ENCODE data around the gene FOXC2.

FOXC2 gene

DNA sequence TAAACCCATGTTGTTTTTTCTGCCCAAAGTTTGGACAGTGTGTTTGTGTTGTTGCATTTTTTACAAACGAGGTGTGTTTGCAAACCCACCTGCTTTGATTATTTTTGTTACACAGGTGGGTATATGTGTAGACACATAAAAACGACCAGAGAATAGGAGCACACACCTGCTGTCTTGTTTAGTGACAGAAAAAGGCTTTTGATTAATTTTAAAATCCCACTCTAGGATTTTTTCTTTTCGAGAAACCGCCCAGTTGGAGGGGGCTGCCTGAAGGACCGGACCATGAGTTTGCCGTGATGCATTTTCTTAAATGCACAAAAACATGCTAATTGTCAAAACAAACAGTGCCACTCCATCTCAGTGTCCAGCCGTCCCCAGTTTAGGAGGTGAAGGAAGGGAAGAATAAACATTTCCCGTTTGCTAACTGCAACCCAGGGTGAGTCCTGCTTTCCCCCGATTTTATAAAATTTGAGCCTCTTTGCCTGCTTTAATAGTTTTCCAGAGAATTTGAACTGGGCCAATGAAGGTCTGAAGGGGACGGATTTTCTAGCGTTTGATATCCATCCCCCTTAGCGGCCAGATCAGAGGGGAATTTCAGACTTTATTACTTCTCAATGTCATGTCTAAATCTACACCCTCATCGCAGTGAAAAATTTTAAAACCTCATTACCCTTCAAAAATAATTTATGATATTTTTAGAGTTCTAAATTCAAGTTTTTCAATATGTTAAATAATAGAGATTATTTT lies 3.2 kb downstream of the FOXC2 start:
- no peaks in the 10 kb centered on the region for H3K9me3 ChIP-seq
- peaks cover 0 to 5% (median 0%) of the 10 kb centered on the region in 3 donors for H3K36me3 ChIP-seq
- H3K27ac ChIP-seq: peak overlapping the region; percentile 95 to 97
- TF ChIP-seq, protein P1, sequence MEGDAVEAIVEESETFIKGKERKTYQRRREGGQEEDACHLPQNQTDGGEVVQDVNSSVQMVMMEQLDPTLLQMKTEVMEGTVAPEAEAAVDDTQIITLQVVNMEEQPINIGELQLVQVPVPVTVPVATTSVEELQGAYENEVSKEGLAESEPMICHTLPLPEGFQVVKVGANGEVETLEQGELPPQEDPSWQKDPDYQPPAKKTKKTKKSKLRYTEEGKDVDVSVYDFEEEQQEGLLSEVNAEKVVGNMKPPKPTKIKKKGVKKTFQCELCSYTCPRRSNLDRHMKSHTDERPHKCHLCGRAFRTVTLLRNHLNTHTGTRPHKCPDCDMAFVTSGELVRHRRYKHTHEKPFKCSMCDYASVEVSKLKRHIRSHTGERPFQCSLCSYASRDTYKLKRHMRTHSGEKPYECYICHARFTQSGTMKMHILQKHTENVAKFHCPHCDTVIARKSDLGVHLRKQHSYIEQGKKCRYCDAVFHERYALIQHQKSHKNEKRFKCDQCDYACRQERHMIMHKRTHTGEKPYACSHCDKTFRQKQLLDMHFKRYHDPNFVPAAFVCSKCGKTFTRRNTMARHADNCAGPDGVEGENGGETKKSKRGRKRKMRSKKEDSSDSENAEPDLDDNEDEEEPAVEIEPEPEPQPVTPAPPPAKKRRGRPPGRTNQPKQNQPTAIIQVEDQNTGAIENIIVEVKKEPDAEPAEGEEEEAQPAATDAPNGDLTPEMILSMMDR (IDR thresholded peaks at IDR 0.05): no peak
- peaks cover 0 to 39% (median 34%) of the 10 kb centered on the region in 4 donors for H3K4me1 ChIP-seq
- intact Hi-C loops (cut with DNase I; ENCODE audit: low total_unique reads): no loop called here
- H3K27me3 ChIP-seq: no peaks in the 10 kb centered on the region
- H3K4me3 ChIP-seq: peak overlapping the region; percentile 81 to 86
- DNase-seq: peak in 1 of 2 donors; percentile 19

DNA sequence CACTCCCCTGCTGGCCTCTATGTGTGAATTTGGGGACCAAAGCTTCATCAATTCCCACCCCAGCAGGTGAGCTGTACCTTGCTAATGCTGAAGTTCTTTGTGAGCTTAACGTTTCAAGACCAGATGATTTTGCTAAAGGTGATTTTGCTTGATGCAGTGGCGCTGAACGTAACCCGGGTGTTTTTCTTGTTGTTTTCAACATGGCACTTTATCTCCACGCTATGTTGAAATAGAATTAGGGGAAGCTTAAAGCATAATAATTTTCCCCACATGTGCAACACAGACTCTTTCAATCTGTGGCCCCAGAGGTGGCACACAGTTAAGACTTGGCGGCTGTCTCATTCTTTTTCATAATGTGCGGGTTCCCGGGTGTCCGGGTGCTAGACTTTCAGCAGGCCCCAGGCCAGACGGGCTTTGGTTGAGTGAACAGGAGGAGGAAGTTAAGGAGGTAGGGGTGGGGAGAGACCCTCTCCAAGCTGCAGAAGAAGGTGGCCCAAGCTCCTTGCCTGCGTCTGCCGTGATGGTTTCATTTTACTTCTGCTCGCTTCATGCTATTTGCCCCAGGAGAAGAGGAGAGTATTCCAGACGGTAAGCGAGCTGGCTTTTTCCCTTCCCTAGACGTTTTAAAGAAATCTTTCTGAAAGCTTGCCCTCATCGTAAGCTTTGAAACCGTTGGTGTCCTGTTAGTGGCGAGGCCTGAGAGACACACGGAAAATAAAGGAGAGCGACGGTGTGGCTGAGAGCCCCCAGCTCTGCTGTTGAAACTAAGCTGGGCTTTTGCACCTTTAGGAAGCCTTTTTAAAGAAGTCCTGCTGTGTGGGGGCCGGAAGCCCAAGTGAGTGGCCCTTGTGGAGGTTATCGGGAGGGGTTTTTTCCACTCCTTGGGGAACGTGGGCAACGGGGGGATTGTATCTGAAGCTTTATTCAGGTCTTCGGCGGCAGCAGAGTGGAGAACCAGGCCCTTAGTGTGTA lies 4.2 kb downstream of the FOXC2 start:
- Histone ChIP-seq H3K9me3 (no peaks in the 10 kb centered on the region), H3K4me3 (peak overlapping the region; percentile 81 to 86), H3K4me1 (peaks cover 0 to 44% (median 41%) of the 10 kb centered on the region in 4 donors), H3K27ac (peak overlapping the region; percentile 95 to 97), H3K36me3 (peaks cover 0 to 5% (median 0%) of the 10 kb centered on the region in 3 donors), H3K27me3 (no peaks in the 10 kb centered on the region)
- TF ChIP-seq, protein P1 (IDR thresholded peaks at IDR 0.05): no peak
- intact Hi-C loops (cut with DNase I; ENCODE audit: low total_unique reads): no loop called here
- peak in 1 of 2 donors; percentile 66 for DNase-seq

DNA sequence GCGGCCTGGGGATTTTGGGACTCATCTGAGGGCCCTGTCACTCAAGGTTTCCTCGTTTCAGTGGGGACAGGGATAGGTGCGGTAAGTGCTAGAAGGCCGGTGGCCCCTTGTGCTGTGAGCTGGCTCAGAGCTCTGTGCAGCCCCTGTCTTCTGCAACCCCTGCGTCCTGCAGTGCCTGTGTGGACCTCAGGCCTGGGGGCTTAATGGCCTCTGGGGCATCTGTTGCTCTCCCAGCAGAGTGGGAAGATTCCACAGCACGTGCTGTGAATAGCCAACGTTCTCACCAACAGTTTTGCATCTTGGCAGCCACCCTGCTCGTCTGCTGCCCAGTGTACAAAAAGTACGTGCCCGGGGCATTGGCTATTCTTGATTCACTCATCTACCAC lies 4.9 kb downstream of the FOXC2 start:
- peak in 1 of 2 donors; percentile 71 for DNase-seq
- H3K27me3 ChIP-seq: no peaks in the 10 kb centered on the region
- H3K4me3 ChIP-seq: peak overlapping the region; percentile 81 to 86
- H3K36me3 ChIP-seq: peaks cover 0 to 5% (median 0%) of the 10 kb centered on the region in 3 donors
- intact Hi-C loops (cut with DNase I; ENCODE audit: low total_unique reads): no loop called here
- peak overlapping the region; percentile 95 to 97 for H3K27ac ChIP-seq
- TF ChIP-seq, protein P1 (IDR thresholded peaks at IDR 0.05): no peak
- H3K4me1 ChIP-seq: peaks cover 0 to 44% (median 40%) of the 10 kb centered on the region in 4 donors
- no peaks in the 10 kb centered on the region for H3K9me3 ChIP-seq

DNA sequence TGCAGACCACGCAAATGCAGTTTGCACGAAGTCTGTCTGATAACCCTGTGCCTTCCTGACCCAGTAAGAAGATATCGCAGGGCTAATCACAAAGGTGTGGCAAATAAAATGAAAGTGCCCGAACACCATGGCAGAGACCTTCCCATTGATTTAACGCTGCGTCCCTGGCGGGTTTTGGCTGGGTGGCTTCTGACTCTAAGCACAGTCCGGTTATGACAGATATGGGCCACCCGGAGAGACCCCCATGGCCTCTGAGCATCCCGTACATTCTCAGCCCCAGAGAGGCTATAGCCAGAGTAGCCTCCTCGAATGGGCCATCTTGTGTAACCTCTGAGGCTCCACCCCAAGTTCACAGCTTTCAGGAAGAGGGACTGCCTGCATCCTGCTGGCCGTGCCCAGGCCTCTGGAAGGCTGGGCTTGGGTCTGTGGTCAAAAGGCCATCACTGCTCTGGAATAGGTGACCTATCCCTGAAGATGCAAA lies 5.5 kb downstream of the FOXC2 start:
- Histone ChIP-seq H3K27me3 (no peaks in the 10 kb centered on the region), H3K27ac (peak overlapping the region; percentile 95 to 97), H3K36me3 (peaks cover 0 to 5% (median 0%) of the 10 kb centered on the region in 3 donors), H3K9me3 (no peaks in the 10 kb centered on the region), H3K4me1 (peaks cover 0 to 44% (median 40%) of the 10 kb centered on the region in 4 donors), H3K4me3 (peak overlapping the region; percentile 81 to 86)
- peak in 1 of 2 donors; percentile 72 for DNase-seq
- TF ChIP-seq, protein P1 (IDR thresholded peaks at IDR 0.05): no peak
- intact Hi-C loops (cut with DNase I; ENCODE audit: low total_unique reads): no loop called here

DNA sequence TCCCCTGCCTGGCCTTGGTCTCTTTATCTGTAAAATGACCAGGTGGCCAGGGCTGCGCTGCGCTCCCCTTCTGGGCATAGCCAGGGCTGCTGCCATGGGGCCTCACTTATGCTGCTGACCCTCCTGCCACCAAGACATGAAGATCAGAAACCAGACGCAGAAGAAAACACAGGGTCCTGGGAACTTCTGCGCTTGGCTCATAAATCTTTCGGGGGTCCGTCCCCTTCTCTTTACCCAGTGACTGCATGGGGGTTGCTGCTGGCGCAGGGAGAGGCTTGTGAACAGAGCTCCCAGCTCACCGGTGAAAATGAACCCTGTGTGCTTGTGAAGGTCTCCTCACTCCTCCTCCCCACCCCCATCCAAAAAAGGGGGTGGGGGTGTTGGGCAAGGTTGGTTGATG lies 6.0 kb downstream of the FOXC2 start:
- Histone ChIP-seq H3K4me3 (peak overlapping the region; percentile 81 to 86), H3K4me1 (peaks cover 0 to 48% (median 44%) of the 10 kb centered on the region in 4 donors), H3K36me3 (peaks cover 0 to 5% (median 0%) of the 10 kb centered on the region in 3 donors), H3K27ac (peak overlapping the region; percentile 95 to 97), H3K9me3 (no peaks in the 10 kb centered on the region), H3K27me3 (no peaks in the 10 kb centered on the region)
- DNase-seq: peak in 1 of 2 donors; percentile 64
- intact Hi-C loops (cut with DNase I; ENCODE audit: low total_unique reads): no loop called here
- TF ChIP-seq, protein P1 (IDR thresholded peaks at IDR 0.05): no peak

All from tibial artery (tissue), 4 donors.